ENCODE results near the gene POLD3.

POLD3 gene, protein sequence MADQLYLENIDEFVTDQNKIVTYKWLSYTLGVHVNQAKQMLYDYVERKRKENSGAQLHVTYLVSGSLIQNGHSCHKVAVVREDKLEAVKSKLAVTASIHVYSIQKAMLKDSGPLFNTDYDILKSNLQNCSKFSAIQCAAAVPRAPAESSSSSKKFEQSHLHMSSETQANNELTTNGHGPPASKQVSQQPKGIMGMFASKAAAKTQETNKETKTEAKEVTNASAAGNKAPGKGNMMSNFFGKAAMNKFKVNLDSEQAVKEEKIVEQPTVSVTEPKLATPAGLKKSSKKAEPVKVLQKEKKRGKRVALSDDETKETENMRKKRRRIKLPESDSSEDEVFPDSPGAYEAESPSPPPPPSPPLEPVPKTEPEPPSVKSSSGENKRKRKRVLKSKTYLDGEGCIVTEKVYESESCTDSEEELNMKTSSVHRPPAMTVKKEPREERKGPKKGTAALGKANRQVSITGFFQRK

DNA sequence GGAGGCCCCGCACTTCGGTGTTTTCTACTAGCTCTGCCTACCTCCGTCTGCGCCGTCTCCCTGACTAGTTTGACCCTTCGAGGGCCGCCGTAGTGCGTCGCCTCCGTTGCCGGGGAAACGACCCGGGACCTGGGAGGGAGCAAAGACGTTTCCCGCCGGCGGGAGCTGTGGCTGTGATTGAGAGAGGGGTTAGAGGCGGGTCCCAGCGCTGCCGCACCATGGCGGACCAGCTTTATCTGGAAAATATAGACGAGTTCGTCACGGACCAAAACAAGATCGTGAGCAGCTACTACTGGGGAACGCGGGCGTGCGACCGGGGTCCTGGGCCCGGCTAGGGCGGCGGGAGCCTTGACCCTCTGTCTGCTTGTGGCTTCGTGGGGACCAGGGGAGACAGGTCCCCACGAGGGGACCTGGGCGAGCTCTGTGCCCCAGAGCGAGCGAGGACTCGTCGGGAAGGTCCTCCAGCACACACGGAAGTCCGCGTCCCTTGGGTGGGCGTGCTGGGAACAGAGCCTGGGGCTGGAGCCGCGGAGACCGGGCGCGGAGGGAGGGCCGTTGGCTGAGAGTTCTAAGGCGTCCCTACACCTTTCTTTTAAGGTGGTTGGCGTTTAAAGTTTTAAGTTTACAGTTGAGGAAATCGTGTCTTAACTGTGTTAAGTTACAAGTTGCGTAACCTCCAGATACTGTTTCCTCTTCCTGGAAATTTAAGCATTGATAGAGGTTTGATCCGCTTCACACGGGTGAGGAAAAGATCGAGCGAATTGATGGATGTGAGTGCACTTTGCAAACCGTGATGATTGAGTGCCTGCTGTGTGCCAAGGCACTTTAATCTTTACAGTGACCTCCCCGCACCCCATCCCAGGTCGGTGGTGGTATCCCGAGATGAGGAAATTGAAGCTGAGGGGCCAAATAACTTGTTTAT is at the start of gene POLD3:
Gene POLD3, plus strand, starts transcription at position 142 of the 922 bp plus-strand sequence. Its CDS starts 77 bp downstream, at position 219.
- DNase-seq (ENCODE audit: low read depth in 2 of 2), result peak; percentile 59 to 65

DNA sequence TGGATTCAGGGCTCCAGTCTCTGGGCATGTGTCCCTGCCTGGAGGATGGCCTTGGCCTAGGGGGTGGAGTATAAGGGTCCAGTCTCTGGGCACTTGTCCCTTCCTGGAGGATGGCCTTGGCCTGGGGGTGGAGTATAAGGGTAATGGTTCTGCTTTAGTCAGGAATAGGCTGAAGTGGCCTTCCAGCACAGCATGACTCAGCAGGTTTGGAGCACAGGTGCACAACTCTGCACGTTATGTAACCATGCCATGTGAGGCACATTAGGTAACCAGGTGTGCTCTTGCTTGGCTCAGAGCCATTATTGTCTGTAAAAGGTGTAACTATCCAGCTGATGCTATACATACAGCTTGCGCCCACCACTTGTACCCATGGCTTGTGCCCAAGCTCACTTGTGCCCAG is 48.4 kb upstream of the POLD3 start:
- no peak for DNase-seq (ENCODE audit: low read depth in 2 of 2)

DNA sequence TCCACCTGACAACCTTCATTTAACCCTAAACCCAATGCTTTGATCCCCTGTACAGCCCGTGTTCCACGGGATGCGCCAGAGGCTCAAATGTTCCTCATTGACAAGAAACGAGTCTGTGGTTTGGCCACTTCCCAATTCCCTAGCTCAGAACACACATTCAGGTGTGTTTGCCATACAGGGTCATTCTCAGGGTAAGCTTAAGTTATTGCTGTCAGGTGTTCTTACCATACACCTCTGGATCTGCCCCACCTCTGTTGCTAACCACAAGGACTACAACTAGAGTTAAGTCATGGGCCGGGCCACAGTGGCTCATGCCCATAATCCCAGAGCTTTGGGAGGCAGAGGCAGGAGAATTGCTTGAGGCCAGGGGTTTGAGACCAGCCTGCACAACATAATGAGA is 45.6 kb upstream of the POLD3 start:
- no peak for DNase-seq (ENCODE audit: low read depth in 2 of 2)

DNA sequence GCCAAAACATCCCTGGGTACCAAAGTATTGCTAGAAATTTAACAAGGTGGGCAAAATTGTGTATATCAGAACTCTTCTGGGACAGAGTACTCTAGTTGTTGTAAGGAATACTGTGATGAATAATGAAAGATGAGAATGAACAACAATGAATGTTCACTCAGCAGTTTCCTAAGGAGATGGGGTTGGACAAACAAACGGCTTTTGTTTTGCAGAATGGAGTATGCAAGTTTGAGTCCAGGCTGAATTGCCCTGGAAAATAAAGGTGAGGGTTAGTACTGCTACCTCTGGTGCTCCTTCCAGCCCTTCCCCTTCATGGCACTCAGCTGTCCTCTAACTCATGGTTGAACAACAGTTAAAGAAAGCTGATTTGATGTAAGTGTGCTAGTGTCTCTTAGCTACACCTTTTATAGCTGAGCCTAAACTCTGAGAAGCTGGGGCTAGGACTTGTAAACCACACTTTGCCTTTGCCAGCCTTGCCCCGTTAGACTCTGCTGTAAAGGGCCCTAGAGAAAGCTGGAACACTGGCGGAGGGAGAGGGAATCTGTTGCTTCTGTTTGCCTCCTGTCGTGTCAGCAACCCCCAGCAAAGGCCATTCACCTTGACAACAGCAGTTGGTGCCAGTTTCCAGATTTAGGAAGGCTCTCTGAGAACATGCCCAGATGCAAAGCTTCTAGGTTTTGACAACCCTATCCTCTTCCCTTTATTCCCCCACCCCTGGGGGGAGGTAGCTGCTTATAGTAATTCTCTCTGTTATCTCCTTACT is 41.2 kb upstream of the POLD3 start:
- no peak for DNase-seq (ENCODE audit: low read depth in 2 of 2)

DNA sequence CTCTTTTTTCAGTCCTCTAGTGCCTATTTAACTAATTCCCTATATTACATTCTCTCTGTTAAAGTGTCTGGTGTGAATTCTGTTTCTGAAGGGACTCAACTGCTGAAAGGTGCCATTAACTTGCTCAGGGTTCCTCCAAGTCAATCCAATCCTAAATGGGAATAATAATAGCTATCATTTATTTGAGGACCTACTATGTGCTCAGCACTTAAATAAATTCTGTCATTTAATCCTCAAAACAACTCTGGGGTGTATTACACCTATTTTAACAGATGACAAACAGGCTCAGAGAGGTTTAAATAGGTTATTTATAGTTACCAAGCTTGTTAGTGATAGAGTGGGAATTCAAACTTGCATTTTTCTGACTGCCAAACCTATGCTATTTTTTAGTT is 40.6 kb upstream of the POLD3 start:
- DNase-seq (ENCODE audit: low read depth in 2 of 2), result no peak

DNA sequence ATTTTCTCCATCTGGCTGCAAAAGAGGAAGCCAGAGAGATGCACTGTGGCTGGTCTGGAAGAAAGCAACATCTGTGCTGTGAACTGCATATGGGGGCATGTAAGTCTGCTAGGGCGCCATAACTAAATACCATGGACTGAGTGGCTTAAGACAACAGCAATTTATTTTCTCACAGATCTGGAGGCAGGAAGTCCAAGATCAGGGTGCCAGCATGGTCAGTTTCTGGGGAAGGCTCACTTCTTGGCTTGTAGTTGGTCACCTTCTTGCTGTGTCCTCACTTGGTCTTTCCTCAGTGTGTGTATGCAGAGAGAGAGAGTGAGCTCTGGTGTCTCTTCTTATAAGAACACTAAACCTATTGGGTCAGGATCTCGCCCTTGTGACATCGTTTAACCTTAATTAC is 34.9 kb upstream of the POLD3 start:
- no peak for DNase-seq (ENCODE audit: low read depth in 2 of 2)

DNA sequence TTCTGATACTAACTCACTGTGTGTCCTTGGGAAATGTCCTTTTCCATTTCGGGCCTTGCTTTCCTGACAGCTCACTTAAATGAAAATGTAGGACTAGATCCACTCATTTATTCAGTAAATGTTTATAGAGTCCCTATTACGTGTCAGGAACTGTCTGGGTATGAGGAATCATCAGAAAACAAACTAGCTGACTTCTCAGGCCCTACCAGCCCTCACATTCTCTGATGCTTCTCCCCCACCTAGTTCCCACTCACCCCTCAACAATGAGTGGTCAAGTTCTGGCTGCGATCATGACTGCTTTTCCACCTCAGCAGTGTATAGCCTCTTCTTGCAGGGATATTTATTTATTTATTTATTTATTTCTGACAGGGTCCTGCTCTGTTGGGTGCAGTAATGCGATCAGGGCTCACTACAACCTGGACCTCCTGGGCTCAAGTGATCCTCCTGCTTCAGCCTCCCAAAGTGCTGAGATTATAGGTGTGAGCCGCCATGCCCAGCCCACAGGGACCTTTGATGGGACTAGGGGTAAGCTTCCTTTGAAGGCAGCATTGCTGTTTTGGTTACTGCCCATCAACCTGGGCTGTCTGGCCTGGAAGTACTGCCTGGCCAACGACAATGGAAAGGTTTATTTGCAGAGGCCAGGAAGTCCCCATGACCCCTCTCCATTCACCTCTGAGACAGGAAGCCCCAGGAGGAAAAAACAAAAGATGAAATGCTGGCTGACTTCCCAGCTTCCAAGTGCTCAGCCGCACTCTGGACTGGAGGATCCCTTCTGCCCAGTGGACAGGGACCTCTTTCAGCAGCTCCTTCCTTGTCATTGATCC is 33.1 kb upstream of the POLD3 start:
- no peak for DNase-seq (ENCODE audit: low read depth in 2 of 2)

DNA sequence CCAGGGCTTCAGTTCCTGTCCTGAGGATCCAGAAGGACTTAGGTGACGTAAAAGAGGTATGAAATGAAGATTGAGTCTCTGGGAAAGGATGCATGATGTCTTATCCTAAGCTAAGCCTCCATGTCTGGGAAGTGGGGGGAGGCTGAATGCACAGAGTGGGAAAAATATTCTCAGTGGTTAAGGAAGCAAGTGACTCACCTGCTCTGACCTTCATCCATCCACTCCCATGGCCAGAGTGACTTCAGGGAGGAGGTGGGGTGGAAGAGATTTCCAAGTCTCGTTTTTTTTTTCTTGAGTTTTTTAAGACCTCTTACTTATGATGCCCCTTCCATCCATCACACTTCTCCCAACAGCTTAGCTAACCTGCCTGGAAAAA is 32.5 kb upstream of the POLD3 start:
- no peak for DNase-seq (ENCODE audit: low read depth in 2 of 2)

DNA sequence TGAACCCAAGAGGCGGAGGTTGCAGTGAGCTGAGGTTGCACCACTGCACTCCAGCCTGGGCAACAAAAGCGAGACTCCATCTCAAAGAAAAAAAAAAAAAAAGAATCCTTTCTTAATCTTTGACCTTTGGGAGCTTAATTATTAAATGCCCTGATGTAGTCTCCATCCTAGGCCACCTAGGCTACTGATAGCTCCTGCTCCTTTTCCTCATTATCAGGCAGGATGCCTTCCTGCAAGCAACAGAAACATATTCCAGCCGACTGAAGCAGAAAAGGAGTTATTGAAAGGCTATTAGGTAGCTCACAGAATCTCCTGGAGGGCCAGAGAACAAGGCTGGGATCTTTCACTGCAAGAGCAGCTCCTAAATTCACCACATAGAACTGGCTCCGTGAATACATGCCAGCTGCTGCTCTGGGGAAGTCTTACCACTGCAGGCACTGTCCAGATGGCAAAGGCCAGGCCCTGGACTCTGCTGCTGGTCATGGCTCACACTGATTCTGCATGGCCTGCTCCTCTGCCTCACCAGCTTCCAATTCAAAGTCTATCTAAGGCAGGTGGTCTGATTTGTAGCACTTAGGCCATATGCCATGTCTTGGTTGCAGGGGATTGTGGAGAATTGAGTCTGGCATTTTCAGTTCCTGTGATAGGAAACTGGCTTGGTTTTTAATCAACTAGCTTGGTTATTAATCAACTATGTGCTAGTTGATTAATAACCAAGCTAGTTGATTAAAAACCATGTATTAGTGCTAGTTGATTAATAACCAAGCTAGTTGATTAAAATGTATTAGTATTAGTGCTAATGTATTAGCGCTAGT is 26.0 kb upstream of the POLD3 start:
- DNase-seq (ENCODE audit: low read depth in 2 of 2), result no peak

DNA sequence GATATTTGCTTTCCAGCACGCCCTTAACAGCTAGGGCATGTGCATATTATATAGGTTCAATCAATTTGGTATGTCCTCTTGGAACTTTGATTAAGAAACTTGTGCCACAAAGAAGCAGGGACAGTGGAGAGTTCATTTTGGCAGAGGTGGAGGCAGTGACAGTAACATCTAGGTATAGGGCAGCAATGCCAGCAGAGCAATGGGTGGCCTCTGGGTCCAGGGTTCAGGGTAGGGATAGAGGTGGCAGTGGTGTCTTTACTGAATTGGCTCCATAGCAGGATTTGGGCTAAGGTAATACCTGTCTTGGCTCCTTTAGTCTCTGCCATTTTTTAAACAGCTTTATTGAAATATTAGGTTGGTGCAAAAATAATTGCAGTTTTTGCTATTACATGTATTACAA is 24.4 kb upstream of the POLD3 start:
- no peak for DNase-seq (ENCODE audit: low read depth in 2 of 2)

DNA sequence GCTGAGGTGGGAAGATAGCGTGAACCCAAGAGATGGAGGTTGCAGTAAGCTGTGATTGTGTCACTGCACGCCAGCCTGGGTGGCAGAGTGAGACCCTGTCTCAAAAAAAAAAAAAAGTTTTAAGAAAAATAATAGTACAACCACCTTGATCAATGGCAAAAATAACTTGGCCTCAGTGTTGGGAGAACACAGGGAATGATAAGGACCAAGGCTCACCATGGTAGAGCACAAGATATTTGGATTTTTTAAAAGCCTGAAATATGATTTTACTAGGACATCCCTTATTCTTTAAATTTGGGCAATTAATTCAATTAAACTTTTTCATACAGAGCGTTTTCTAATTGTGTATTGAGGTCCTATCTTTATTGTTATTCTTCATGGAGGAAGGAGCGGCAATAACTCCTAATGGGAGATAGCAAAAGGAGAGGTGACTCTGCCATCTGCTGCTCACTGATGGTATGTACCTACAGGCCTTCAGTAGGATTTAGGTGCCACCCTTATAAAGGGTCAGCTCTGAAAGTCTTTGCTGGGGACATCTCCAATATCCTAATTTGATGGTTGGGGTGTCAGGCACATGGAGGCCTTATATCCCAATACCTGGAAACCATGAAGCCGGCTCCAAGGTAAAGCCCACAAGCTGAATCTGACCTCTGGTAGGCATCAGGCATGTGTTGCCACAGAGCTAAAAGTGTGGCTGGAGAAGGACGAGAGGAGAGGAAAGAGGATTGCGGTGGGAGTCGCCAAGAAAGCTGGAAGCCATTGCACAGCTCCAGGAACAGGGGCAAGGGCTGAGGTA is 21.9 kb upstream of the POLD3 start:
- DNase-seq (ENCODE audit: low read depth in 2 of 2), result no peak

DNA sequence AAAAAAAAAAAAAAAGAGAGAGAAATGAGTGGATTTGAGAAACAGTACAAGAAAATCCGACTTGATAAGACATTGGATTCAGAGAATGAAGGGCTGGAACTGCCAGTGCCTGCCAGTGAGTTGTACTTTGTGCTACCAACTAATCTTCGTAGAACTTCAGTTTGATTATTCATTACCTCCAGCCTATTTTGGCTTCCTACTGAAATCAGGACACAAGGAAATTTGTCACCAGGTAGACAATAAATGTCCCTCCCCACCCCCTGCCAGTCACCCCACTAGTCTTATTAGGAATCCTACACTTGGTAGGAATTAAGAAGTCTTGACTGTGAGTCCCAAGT is 21.4 kb upstream of the POLD3 start:
- no peak for DNase-seq (ENCODE audit: low read depth in 2 of 2)

DNA sequence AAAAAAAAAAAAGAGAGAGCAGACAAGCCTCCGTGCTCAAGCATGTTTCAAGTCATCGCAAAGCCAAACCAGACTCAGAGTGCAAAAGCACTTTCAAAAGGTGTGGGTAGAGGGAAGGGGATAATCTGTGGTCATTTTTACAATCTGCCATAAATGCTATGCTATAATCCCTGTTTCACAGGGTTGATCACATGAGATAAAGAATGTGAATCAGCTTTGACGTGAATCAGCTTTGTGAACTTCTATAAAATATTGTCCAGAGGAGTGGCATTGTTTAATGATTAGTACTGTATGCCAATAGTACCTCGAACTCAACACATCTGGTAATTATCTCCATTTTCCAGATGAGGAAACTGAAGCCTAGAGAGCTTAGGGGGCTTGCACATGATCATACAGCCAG is 20.0 kb upstream of the POLD3 start:
- no peak for DNase-seq (ENCODE audit: low read depth in 2 of 2)

DNA sequence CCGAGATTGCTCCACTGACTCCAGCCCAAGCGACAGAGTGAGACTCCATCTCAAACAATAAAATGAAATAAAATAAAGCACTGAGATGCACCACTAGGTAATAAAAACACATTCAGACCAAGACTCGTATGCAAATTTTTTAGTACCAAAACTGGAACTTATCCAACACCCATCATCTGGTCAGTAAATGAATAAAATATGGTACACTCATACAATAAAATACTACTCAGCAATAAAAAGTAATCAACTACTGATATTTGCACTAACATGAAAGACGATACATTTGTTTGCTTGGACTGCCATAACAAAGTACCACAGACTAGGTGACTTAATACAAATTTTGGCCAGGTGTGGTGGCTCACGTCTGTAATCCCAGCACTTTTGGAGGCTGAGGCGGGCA is 17.8 kb upstream of the POLD3 start:
- DNase-seq (ENCODE audit: low read depth in 2 of 2), result no peak

DNA sequence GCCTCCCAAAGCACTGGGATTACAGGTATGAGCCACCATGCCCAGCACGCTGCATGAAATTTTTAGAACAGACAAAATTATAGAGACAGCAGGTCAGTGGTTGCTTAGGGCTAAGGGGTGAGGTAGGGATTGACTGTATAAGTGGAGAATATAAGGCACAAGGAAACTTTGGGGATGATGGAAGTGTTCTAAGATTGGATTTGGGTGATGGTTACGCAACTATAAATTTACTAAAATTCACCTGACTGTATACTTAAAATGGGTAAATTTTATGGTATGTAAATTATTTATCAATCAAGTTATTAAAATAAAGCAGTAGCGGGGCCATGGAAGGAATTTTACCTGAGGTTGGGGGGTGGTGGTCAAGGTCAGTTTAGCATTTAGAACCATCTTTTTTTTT is 16.4 kb upstream of the POLD3 start:
- no peak for DNase-seq (ENCODE audit: low read depth in 2 of 2)

DNA sequence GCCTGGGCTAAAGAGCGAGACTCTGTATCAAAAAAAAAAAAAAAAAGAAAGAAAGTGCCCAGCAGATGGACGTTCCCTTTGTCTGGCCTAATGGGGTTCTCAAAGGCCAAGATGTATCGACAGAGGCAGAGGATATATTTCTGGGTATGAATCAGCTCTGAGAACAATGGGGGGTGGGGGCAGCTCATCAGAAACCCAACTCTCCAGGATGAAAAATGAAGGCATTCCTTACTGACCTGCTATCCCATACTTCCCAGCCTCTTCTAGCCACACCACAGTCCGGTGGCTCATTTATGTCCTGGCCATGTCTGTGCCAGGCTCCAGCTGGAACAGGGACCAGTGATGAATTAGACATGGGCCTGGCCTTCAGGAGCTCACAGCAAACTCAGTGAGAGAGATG is 15.2 kb upstream of the POLD3 start:
- no peak for DNase-seq (ENCODE audit: low read depth in 2 of 2)

DNA sequence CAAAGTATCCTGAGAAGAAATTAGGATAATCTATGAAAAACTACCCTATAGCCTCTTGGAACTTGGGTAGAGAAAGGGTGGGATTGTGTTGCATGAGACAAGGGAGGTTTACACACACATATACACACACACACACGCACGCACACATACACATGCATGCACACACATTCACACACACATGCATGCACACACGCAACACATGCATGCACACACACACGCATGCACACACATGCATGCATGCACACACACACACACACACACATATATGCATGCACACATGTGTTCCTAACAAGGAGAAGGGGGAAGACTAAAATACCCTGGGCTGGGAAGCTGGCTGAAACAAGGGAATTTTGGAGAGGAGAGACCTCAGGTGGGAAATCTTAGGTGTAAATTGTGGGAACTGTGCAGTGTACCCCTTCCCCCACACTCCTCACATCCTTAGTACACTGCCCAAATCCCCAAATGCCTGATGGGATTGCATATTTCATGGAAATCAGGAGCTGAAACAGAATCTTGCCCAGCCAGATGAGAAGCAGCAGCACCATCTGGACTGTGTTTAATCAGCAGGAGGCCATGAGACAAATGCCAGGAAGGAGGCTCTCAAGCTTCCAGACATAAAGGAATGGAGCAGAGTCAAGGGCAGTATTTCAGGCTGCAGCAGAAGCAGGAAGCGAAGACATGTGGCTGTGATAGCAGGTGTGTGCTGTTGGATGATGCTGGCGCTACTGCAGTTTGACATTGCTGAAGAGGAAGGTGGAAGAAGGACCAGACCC is 14.6 kb upstream of the POLD3 start:
- peak; percentile 18 to 21 for DNase-seq (ENCODE audit: low read depth in 2 of 2)

DNA sequence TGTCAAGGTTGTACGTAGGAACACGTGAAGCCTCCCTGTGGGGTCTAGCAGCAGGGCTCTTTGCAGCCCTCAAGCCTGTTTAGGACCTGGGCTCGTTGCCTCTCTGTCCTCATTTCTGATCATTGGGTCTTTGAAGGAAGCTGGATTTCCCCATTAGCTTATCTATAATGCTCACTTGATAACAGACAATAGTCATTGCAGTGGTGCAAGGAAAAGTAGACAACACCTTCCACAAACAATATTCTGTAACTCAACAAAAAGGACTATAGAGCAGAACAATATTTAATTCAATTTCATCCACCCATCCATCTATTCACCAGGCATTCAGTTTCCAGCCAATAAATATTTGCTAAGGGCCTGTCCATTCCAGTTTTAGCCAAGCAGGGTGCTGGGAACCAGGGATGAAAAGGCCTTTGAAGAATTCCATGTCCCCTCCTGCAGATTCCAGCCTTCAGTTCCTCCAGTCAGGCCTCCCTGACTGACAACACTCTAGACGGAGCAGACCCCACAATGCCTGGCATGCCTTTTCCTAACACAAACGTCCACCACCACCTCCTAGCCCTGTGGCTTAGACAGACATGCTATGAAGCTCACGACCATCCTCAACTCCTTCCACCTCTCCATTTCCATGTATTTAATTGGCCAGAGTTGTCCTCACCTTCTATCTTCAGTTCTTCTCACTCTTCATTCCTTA is 12.7 kb upstream of the POLD3 start:
- no peak for DNase-seq (ENCODE audit: low read depth in 2 of 2)

Measured in fibroblast of skin of left biceps (primary cell).